GM18507 (cell line): ENCODE measurements around the gene NRXN3.

Experiments used
- DNase-seq: peaks from one replicate; pipeline ENCODE4 v3.0.0; 2011; ENCODE audit warnings: low read depth; ENCODE audit not compliant: insufficient read length; ENCODE audit errors: extremely low spot score
- FAIRE-seq: peaks from 2 replicates; lab custom pipeline; 2011; peaks lifted over from hg19 to GRCh38; lab: Jason Lieb, UNC

Gene NRXN3

DNA sequence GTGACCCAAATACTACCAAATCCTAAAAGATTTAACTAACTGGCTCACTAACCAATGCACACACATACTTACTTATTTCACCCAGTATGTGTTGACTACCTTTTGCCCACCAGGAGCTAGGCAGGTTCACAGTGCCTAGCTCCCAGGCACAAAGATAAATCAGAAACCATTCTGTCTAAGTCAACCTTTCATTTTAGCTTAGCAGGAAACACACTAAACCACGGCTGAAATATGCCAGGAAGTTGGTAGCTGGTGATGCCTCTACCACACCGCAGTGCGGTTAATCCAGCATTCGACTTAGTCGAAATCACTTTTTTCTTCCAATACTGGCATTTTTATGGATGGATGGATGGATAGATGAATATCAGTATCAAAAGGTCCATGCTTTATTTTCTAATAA, 1443.5 kb downstream of the NRXN3 start:
- FAIRE-seq, result no peak
- no peak for DNase-seq

DNA sequence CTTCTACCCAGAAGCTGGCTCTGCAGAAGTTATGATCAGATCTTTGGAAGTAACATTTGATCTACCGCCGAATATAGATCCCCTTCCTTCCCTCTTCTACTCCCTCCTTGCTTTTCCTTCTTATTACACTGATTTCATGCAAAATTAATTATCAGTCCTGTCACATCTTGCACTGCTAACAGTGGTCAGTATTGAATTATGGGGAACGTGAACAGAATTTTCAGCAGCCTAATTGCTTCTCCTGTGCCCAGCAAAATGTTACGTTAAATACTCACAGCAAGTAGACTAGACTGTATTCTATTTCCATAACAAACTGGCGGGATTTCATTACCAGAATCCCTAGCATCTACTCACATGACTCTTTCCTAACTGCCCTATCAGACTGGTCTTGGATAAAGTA, 1444.3 kb downstream of the NRXN3 start:
- DNase-seq (no peak), FAIRE-seq (no peak)

DNA sequence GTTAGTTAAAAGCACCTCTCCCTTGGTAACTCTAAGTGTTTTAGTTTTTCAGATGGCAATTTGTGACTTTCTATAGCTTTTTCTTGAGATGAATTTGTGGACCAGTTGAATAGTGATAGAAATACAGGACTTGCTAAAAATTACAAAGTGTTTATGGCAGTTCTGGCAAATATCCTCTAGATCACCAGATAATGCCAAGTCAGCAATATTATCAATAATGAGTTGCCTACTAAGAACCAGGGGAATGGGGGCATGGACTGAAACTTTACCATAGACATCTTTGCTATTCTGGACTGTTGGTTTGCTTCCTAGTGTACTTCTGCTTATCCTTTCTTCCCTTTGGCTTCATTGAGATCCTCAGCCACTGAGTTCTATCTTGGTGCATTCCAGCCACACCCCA, 1456.9 kb downstream of the NRXN3 start:
- FAIRE-seq (no peak), DNase-seq (no peak)

DNA sequence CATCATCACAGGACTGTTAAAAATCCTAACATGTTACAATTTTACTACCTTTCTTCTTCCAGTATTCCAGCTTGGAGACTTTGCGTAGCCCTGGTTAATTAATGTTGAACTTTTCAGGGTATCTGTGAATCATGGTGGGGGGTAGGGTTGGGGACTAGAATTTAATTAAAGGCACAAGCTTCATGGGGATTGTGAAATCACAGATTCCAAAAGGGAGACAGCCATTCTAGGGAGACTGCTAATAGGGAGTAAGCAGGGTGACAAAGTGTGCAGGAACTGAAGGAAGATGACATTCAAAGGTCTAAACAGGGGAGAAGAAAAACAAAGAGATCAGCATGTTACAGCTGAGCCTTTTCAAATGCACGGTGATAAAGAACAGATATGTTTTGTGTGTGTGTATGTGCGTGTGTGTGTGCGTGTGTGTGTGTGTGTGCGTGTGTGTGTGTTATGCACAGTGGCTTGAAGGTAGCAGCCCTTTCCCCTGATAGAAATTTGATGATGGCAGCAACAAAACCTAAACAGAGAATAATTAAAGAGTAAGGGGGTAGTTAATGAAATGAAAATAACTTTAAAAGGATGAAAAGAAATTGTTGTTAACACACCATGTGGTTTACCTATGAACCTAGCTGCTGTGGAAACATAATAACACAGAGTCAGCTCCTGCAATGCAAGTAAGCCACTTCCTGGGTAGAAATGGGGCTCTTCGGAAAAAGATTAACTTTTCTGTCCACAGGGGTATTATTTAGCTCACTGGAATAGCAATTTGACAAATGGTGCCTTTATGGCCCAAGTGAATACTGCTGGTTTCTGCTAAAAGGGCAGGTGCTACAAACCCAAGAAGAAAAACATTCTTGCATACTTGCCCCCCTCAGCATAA, 1459.5 kb downstream of the NRXN3 start:
- DNase-seq (no peak), FAIRE-seq (no peak)

DNA sequence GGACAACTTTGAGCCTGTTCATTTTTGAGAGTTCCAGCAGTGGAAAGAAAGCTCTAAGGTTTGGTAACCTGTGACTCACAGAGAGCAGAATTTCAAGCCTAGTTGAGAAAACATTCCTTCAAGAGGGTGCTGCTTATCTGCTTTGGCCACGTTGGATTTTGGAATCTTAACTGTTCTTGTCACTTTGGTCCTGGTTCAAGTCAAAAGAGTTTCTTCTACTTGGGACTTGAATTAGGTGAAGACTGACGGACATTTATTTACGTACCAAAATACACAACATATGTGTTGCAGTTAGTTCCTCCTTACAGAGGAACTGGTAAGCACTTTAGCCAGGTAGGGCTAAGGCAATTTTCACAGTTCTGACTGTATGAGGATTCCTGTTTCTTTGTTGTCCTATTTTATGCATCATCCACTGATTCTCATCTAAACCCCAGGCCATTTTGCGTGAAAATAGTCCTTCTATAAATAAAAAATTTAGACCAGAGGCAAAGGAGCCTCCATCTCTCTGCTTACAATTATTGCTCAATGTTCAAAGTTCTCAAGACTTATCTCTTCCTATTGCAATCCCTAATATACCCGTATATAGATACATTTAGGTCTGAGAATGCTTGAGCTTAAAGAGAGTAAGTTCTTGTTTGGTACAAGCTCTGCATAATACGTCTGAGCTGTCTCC, 1460.3 kb downstream of the NRXN3 start:
- FAIRE-seq, result no peak
- DNase-seq, result no peak

DNA sequence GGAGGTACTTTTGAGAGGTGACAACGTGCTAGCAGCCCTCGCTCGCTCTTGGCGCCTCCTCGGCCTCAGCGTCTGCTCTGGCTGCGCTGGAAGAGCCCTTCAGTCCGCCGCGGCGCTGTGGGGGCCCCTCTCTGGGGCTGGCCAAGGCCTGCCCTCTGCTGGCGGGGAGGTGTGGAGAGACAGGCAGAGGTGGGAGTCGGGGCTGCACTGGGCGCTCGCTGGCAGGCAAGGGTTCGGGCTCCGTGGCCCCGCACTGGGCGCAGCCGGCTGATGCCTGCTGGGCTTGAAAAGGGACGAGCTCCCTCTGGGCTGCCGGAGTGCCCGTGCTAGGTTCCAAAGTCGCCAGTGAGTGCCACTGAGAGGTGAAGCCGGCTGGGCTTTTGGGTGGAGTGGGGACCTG, 1461.1 kb downstream of the NRXN3 start:
- FAIRE-seq (no peak), DNase-seq (no peak)

DNA sequence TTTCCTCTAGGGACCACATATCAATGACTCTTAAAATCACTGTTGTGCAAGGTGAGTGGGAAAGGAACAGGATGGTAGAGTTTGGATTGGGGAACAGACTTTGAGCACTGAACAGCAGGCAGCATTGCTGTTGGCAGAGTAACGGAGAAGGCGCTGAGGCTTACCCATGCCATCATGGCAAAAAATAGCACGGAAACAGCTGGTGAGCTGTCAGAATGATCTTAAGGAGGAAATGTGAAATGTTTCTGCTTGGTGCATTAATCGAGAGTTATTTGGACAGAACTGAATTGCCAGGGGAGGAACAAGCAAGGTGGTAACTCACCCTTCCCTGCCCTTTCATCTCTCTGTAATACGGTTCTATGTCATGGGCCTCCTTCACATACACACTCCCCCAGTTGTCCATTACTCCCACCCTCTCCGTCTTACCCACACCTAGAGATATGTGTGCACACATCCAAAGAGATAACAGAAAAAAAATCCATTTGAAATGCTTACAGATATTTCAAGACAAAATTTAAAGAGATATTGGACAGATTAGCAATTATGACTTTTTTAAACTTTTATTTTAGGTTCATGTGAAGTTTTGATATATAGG, 1468.6 kb downstream of the NRXN3 start:
- no peak for DNase-seq
- no peak for FAIRE-seq

DNA sequence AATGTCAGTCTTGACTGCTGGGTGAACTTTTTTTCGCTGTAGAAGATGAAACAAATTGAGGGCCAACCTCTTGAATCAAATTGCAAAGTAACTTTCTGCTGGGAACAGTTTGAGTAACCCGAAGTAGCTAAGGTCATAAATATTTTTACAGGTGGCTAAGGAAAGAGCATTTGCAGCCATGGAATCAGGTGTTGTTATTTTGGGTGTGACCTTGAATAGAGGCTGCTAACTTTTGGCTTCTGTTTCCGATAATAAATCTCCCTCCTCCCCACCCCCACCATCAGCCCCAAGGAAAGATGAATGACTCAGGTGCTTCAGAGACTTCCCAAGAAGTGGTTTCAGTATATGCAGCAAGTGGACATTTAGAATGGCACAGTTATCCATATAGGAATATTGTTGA, 1469.4 kb downstream of the NRXN3 start:
- no peak for FAIRE-seq

DNA sequence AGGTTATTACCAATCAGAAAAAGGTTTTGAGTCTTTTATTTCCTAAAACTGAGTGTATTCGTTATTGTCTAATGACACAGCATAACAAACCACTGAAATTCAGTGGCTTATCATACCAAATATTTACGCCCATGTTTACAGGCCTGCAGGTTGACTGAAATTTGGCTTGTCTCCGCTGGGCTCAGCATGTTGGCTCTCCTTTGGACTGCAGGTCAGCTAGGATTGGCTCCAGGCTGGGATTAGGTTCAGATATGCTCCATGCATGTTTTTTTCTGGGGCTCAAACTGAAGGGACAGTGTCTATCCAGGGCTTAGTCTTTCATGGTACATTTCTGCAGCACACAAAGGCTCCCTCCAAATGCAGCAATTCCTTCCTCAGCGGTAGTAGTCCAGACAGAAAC, 1471.2 kb downstream of the NRXN3 start:
- no peak for DNase-seq
- FAIRE-seq, result no peak

More for the DNA sequence above, 1469.4 kb downstream of the NRXN3 start:
- no peak for DNase-seq

DNA sequence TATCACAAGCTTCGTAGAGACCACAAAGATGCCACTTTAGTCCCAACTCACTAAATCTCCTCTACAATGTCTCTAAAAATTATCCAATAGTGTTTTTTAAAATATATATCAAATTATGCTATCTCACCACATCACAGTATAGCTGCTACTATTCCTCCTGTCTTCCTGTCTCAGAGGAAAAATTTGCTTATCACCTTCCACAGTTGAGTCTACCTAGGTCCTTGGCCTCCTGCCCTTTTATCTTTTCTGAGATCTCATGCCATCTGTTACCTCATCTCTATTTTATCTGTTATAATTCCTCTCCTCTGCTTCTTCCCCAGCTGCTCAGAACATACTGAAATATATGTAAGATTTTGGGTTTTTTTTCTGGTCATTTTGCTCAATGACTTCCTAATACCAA, 1473.0 kb downstream of the NRXN3 start:
- FAIRE-seq (no peak), DNase-seq (no peak)

DNA sequence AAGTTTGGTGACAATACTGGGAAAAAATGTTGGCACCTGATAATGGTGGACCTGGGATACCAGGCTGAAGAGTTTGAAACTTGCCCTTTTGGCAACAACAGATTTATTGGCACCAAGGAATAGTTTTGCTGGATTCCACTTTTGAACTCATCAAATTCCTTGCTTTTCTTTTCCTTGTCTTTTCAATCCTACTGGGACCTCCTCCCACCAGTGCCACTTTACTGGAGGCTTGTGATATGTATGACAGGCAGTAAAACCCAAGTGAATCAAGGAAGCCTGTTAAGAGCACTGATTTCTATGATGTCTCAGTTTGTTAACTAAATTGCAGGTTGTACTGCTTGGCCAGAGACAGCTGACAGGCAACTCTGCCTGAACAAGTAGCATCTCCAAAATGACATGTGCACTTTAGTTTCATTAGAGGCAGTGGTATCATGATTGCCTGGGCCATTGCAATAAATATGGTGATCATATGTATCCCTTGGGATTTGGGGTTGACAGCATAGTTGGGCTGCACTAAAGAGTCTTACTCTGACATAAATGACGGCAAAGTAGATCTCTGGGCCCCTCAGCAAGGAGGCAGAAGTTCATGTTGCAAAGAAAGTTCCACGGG, 1475.7 kb downstream of the NRXN3 start:
- FAIRE-seq (no peak), DNase-seq (no peak)

DNA sequence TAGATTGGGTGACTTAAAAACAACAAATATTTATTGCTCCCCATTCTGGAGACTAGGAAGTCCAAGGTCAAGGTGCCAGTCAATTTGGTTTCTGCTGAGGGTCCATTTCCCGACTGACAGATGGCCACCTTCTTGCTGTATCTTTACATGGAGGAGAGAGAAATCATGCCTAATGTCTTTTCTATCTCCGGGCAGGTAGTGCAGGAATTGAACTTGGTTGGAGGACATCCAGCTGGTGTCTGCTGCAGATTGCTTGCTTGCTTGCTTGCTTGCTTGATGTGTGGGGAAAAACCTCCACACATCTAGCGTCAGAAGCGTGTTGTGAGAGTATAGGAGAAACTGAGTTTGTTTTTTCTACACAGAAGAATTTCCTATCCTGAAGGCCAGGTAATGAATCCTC, 1479.7 kb downstream of the NRXN3 start:
- FAIRE-seq, result no peak

DNA sequence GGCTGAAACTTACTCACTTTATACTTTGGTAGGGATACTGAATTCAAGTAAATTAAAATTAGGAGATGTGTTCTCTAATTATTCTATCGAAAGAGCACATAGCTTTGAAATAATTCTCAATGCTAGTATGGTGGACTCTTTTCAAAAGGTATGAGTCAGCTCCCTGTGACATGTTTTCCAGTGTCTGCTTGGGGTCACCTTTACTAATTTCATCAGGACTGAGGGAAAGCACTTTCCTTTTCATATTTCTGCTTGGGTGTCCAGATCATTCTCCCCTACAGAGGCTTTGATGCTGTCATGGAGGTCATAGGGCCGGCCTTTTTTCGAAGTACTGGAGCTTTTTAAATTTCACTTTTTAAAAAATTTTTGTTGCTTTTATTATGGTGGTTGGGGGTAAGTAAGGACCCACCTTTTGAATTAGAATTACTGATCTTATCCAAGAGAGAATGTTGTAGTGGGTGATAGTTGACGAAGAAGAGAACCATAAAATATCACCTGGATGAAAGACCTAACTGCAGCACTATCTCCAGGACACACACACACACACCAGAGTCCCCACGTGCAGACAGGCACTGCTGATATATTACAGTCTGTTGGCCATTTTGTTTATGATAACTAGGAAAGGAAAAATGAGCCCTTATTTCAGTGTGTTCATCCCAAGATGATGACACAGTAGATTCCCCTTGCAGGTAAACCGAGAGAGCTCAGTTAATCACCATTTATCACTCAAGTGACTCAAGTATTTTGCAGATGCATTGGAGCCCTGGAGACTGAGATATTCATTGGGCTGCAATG, 1482.5 kb downstream of the NRXN3 start:
- no peak for FAIRE-seq

More for the DNA sequence above, 1479.7 kb downstream of the NRXN3 start:
- no peak for DNase-seq

DNA sequence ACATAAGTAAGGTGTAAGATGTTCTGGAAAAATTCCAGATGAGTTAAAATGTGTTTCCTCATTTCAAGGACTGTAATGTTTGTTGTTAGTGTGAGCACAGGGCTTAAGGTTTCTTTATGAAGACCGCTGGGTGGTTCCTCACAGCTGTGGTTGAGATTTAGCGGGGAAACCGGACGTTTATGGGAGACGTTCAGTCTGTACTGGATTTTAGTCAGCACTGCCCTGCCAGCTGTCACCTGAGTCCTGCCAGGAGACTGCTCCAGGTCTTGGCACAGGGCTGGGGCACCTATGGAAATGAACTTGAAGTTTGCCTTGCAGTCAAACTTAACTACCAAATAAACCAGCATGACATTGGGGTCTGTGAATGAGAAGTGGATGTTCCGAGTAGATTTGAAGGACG, 1485.9 kb downstream of the NRXN3 start:
- FAIRE-seq, result no peak
- no peak for DNase-seq

More for the DNA sequence above, 1482.5 kb downstream of the NRXN3 start:
- DNase-seq, result no peak

DNA sequence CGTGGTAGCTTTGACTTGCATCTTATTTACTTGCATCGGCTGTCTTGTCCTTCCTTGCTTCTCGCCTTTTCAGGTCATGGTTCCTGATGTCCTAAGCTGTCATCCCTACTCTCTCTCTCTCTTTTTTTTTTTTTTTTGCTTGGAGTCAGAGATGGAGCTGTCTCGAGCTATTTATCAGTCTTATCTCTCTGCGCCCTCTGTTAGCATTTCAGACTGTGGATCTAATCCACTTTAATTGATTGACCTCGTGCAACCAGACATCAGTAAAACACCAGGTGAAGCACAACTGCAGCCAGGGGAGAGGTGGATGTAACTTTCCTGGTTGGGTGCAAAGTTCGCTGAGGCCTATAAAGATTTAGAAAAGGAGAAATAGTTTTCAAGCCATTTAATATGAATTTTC, 1486.3 kb downstream of the NRXN3 start:
- no peak for DNase-seq
- no peak for FAIRE-seq

DNA sequence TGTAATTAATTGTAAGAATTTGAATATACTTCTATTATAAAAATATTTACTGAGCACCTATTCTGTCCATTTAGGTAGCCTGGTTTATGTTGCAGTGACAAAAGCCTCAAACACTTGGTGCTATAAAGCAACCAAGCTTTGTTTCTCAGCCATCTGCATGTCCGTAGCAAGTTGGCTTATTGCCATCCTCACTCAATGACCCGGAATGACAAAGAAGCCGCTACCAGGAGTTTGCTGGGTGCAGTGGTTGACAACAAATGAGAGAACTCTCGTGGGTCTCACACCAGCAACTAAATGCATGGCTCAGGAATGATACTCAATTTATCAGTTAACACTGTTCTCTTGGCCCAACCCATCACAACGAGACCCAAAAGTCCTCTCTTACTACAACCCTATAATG, 1488.0 kb downstream of the NRXN3 start:
- FAIRE-seq (no peak), DNase-seq (no peak)

DNA sequence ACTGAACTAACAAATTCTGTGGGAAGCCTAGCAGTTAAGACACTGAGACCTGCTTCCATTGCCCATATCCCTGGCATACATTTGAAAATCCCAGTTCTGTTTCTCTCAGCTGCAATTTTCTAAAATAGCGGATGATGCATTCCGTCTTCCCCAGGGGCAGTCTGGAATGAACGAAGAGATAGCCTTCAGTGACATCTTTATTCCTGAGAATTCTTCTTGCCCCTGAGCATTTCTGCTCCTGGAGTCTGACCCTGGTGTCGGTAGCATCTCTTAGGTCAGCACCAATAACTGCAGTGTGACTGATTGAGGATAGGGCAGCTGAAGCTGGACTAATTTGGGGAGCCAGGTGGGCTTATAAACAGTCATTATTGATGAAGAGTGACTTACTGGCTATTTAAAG, 1488.6 kb downstream of the NRXN3 start:
- FAIRE-seq, result no peak
- no peak for DNase-seq

DNA sequence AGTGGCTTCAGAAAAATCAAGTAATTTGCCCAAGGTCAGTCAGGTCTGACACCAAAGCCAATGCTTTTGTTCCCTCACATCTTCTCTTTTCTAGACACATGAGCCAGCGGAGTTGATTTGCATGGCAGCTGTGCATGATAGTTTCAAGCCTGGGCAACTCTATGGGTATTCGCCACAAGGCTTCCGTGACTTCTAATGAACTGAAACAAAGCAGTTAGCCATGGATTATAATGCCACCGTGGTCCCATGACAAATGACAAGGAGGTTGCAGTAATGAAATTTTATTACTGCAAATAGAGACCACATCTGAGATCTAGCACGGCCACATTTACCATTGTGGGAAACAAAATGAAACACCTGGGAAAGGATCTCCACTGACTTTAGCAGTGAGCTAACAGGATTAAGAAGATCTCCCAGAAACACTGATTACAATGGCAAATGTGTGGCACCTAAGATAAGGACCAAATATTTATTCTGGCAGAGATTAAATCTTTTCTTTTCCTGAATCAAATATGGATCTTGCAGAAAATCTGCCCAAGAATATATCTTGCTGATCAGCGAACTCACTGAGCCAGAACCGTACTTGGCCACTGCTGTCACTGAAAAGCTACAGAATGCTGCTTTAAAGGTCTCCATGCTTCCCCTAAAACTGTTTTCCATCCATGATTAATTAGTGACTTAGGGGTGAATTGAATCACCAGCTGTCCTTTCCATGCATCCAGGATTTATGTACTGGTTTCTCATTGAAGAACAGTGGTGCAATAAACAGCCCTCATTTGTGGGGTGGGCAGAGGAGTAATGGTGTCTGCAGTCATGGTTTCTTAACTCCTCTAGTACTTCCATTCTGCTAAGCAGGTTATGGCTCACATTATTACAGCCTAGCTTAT, 1490.1 kb downstream of the NRXN3 start:
- FAIRE-seq, result no peak
- DNase-seq, result no peak

DNA sequence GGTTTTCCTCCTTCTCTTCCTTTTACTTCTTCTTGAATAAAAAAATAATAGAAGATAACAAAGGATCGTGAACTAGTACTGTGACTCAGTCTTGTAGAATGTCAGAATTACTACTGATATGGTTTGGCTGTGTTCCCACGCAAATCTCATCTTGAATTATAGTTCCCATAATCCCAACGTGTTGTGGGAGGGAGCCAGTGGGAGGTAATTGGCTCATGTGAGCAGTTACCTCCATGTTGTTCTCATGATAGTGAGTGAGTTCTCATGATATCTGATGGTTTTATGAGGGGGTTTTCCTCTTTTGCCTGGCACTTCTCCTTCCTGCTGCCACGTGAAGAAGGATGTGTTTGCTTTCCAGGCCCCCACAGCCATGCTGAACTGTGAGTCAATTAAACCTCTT, 1491.6 kb downstream of the NRXN3 start:
- DNase-seq (no peak), FAIRE-seq (no peak)
